Heart left ventricle (tissue), 16 donors: Measurements from ENCODE around the gene EXD3. TPM values are rescaled to one million over a fixed set of nuclear protein-coding genes. Genes with fewer than 3 reads are reported as not detected.

Source experiments
- ATAC-seq, 4 donors: fragments of 200-7000 bp; cut with Tn5 transposase; one replicate each; pipeline ENCODE4 v1.9.1; 2020 to 2022; ENCODE audit warnings: moderate library complexity in 4 of 4, mild to moderate bottlenecking in 3 of 4, moderate number of reproducible peaks in 1 of 4
- DNase-seq, 5 donors: peaks; one replicate each; pipeline ENCODE4 v3.0.0-alpha.2; 2020
- H3K27ac ChIP-seq, 12 donors: fragments of 200-600 bp; sonication (generic) in 4 of 12; one replicate each; pipeline versions ENCODE4 v1.5.0 to v1.8.0; 2016 to 2022; ENCODE audit warnings: mild to moderate bottlenecking in 2 of 12
- H3K27me3 ChIP-seq, 9 donors: fragments of 200-600 bp; sonication (generic) in 2 of 9; one replicate each; pipeline versions ENCODE4 v1.5.1 to v1.8.0; 2016 to 2022; ENCODE audit warnings: mild to moderate bottlenecking in 3 of 9
- H3K36me3 ChIP-seq, 9 donors: fragments of 200-600 bp; sonication (generic) in 2 of 9; one replicate each; pipeline versions ENCODE4 v1.5.0 to v1.8.0; 2018 to 2022; ENCODE audit warnings: mild to moderate bottlenecking in 2 of 9
- H3K4me1 ChIP-seq, 12 donors: fragments of 200-600 bp; sonication (generic) in 4 of 12; one replicate each; pipeline versions ENCODE4 v1.5.0 to v1.8.0; 2016 to 2022; ENCODE audit warnings: mild to moderate bottlenecking in 3 of 12
- H3K4me3 ChIP-seq, 12 donors: fragments of 200-600 bp; sonication (generic) in 4 of 12; one replicate each; pipeline versions ENCODE4 v1.5.0 to v1.8.0; 2017 to 2022; ENCODE audit warnings: mild to moderate bottlenecking in 9 of 12, moderate library complexity in 4 of 12
- H3K9me3 ChIP-seq, 12 donors: fragments of 200-600 bp; sonication (generic) in 4 of 12; one replicate each; pipeline versions ENCODE4 v1.5.0 to v1.8.0; 2016 to 2022; ENCODE audit warnings: mild to moderate bottlenecking in 1 of 12
- CTCF ChIP-seq, 12 donors: fragments of 200-600 bp; sonication (generic) in 4 of 12; IDR thresholded peaks; one replicate each; pipeline versions ENCODE4 v1.5.0 to v1.8.0; 2018 to 2022; ENCODE audit warnings: antibody characterized with exemption in 12 of 12, mild to moderate bottlenecking in 5 of 12
- POLR2A ChIP-seq, 2 donors: fragments of 450-650 bp; IDR thresholded peaks; one replicate each; pipeline ENCODE4 v1.6.1; 2017; ENCODE audit warnings: antibody characterized with exemption in 2 of 2, mild to moderate bottlenecking in 2 of 2, moderate library complexity in 2 of 2
- WGBS, 4 donors: extraction: QIAGEN DNeasy Blood & Tissue Kit in 2 of 4; methylation state at CpG; one replicate each; pipeline versions ENCODE4 v1.1.5 to v1.1.7; 2013 to 2018; 5-methylcytosine and 5-hydroxymethylcytosine counted together
- intact Hi-C, 10 donors: fragments of 100-400 bp; cut with DNase I; formaldehyde crosslinking; loops; one replicate each; pipeline versions ENCODE4 v1.11.1 to v1.14.2; 2022
- polyA plus RNA-seq, 2 donors: library from polyadenylated mRNA; stranded (reverse); fragments of 200-250 nt; gene quantifications; one replicate each; pipeline ENCODE4 v1.2.3, GENCODE V29; 2013
- total RNA-seq, 9 donors: library from RNA; depleted of rRNA in 2 of 9; stranded (reverse); fragments of >200 nt in 2 of 9; fragmentation: NEBNext Ultra II Directional in 3 of 9; extraction: Animal tissue kit (Norgen Biotek cat#: 25700) in 3 of 9; gene quantifications; one replicate each; pipeline versions ENCODE4 v1.1.0 to v1.2.4, GENCODE V29; 2016 to 2023
- donor health status: ischemic (EF 13 %, LVEDD 7.1; RV severe dilation, severe dysfunction).
- donor health status: healthy with polysubstance abuse.
- donor health status: DM: no; HTN: yes; CAD: no.
- donor health status: DM: no; HTN: no; CAD: no.
- donor health status: ischemic (EF 25% LVEDD 6.9; RV normal size, moderate dysfunction).
- donor health status: ischemic (EF 25% LVEDD 5.7; RV mildly dilated, moderate dysfunction).
- donor health status: healthy.
- donor health status: DM: yes; HTN: yes; CAD: no.
- donor health status: ischemic (EF 35%, LVEDD 5.7; RV mildly dilated, moderate dysfunction).
- donor health status: nonischemic (EF 11% LVEDD 7.7; RV severe dilation, severe dysfunction).
- donor health status: DM: yes; HTN: yes; CAD: no.
- donor health status: PGD.
- donor health status: ischemic (EF 29% LVEDD 5.4; RV normal size, mild dysfunction).
- donor health status: nonischemic (EF 23%, LVEDD 6.1; RV moderate dilation, normal function).

The EXD3 gene
- total and polyA plus RNA-seq, 11 donors, result 4.1 to 15.2 (median 8.6) TPM

GRCh38 chr9:137266585-137267453 is 156.1 kb downstream of the EXD3 start:
- intact Hi-C loops, result no loop called here
- no peak overlapping the region for H3K27ac ChIP-seq
- H3K27me3 ChIP-seq, result no peaks in the 10 kb centered on the region
- peak in 3 of 5 donors; percentile 7 to 63 (median 26) for DNase-seq
- H3K36me3 ChIP-seq, result peaks cover 0 to 73% (median 53%) of the 10 kb centered on the region in 9 donors
- ATAC-seq, result no peak
- H3K4me1 ChIP-seq, result peaks cover 3 to 61% (median 27%) of the 10 kb centered on the region in 12 donors
- 91 to 95% (median 92%) methylated on average over 31 to 34 of the region's 34 CpGs for WGBS, 4 donors
- H3K9me3 ChIP-seq, result no peaks in the 10 kb centered on the region
- H3K4me3 ChIP-seq, result no peak overlapping the region
- TF ChIP-seq CTCF (IDR thresholded peaks at IDR 0.05) (no peak), POLR2A (IDR thresholded peaks at IDR 0.05) (no peak)

DNA sequence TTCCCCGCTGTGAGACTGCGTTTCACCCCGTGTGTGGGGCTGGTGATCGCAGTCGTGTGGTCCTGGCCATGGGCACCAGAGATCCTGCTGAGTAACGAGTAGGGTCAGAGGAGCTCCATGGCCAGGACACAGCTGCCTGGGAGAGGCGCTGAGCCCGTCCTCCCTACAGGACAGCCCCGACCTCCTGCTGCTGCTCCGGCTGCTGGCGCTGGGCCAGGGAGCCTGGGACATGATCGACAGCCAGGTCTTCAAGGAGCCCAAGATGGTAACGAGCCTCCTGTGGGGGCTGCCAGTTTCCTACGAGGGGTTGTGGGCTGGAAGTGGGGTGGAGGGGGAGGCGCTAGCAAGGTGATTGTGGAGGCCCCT is 156.8 kb downstream of the EXD3 start:
- H3K4me1 ChIP-seq, result peaks cover 3 to 54% (median 24%) of the 10 kb centered on the region in 12 donors
- H3K9me3 ChIP-seq, result no peaks in the 10 kb centered on the region
- ATAC-seq (no peak), DNase-seq (peak in 2 of 5 donors; percentile 16 to 33)
- intact Hi-C loops, result no loop called here
- H3K27me3 ChIP-seq, result no peaks in the 10 kb centered on the region
- peaks cover 0 to 73% (median 51%) of the 10 kb centered on the region in 9 donors for H3K36me3 ChIP-seq
- 66 to 72% (median 70%) methylated on average over 13 to 15 of the region's 15 CpGs for WGBS, 4 donors
- TF ChIP-seq POLR2A (IDR thresholded peaks at IDR 0.05), result no peak
- TF ChIP-seq CTCF (IDR thresholded peaks at IDR 0.05), result no peak
- no peak overlapping the region for H3K4me3 ChIP-seq
- H3K27ac ChIP-seq, result no peak overlapping the region

GRCh38 chr9:137265496-137266161 is 157.3 kb downstream of the EXD3 start:
- Histone ChIP-seq H3K36me3 (peaks cover 0 to 72% (median 47%) of the 10 kb centered on the region in 9 donors), H3K9me3 (no peaks in the 10 kb centered on the region), H3K4me3 (no peak overlapping the region), H3K27ac (no peak overlapping the region), H3K4me1 (peaks cover 3 to 49% (median 22%) of the 10 kb centered on the region in 12 donors), H3K27me3 (no peaks in the 10 kb centered on the region)
- WGBS, 4 donors, result 92 to 97% (median 95%) methylated on average over 27 to 29 of the region's 29 CpGs
- intact Hi-C loops, result no loop called here
- DNase-seq, result peak in 1 of 5 donors; percentile 8
- TF ChIP-seq POLR2A (IDR thresholded peaks at IDR 0.05) (no peak), CTCF (IDR thresholded peaks at IDR 0.05) (no peak)
- no peak for ATAC-seq

DNA sequence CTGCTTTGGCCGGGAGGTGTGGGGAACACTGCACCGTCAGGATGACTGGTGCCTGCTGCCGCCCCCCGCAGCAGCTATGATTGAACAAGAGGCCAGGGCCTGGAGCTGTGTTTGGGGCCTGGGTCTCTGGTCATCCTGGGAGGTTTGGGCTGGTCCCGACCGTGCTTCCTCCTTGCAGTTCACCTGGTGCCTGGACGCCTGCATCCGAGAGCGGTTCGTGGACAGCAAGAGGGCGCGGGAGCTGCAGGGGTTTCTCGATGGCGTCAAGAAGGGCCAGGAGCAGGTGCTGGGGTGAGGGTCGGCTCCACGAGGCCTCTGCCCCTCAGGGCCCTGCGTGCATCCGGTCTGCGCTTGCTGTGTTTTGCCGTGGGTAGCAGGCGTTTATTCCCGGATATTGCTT is 158.9 kb downstream of the EXD3 start:
- no peak for ATAC-seq
- H3K27me3 ChIP-seq, result no peaks in the 10 kb centered on the region
- H3K4me1 ChIP-seq, result peaks cover 0 to 34% (median 13%) of the 10 kb centered on the region in 12 donors
- 93 to 97% (median 95%) methylated on average over 17 to 22 of the region's 22 CpGs for WGBS, 4 donors
- intact Hi-C loops, result no loop called here
- no peak overlapping the region for H3K4me3 ChIP-seq
- H3K9me3 ChIP-seq, result no peaks in the 10 kb centered on the region
- TF ChIP-seq POLR2A (IDR thresholded peaks at IDR 0.05), result no peak
- no peak for TF ChIP-seq CTCF (IDR thresholded peaks at IDR 0.05)
- peak in 1 of 5 donors; percentile 25 for DNase-seq
- no peak overlapping the region for H3K27ac ChIP-seq
- H3K36me3 ChIP-seq, result peaks cover 0 to 68% (median 48%) of the 10 kb centered on the region in 9 donors
